Measurements from ENCODE around the gene IRF2BPL. TPM values are rescaled to one million over a fixed set of nuclear protein-coding genes. Genes with fewer than 3 reads are reported as not detected.

The IRF2BPL gene
- total and polyA plus RNA-seq, 9 of the 15 experiments (the other 6 are each of a cell fraction or from before 2014, with no cell fraction given): 0.52 to 21.6 (median 2.5) TPM

GRCh38 chr14:77053046-77053841 lies 24.7 kb upstream of the IRF2BPL start (continued):
- TF ChIP-seq, protein P1, sequence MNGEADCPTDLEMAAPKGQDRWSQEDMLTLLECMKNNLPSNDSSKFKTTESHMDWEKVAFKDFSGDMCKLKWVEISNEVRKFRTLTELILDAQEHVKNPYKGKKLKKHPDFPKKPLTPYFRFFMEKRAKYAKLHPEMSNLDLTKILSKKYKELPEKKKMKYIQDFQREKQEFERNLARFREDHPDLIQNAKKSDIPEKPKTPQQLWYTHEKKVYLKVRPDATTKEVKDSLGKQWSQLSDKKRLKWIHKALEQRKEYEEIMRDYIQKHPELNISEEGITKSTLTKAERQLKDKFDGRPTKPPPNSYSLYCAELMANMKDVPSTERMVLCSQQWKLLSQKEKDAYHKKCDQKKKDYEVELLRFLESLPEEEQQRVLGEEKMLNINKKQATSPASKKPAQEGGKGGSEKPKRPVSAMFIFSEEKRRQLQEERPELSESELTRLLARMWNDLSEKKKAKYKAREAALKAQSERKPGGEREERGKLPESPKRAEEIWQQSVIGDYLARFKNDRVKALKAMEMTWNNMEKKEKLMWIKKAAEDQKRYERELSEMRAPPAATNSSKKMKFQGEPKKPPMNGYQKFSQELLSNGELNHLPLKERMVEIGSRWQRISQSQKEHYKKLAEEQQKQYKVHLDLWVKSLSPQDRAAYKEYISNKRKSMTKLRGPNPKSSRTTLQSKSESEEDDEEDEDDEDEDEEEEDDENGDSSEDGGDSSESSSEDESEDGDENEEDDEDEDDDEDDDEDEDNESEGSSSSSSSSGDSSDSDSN (IDR thresholded peaks at IDR 0.05; ENCODE audit: borderline replicate concordance in 1 of 2, low read depth in 2 of 2, low read length in 2 of 2): no peak
- TF ChIP-seq ARID2 (IDR thresholded peaks at IDR 0.05) (peak; percentile 90), ZNF217 (CRISPR knock-in tag; IDR thresholded peaks at IDR 0.05) (no peak), NCOR1 (IDR thresholded peaks at IDR 0.05) (no peak), PCBP1 (IDR thresholded peaks at IDR 0.05; ENCODE audit: low read depth, low read length, poor library complexity, severe bottlenecking) (no peak), SMC3 (conservative IDR thresholded peaks at IDR 0.05; ENCODE audit: insufficient read depth, low read depth, low read length) (peak; percentile 85), RNF2 (IDR thresholded peaks at IDR 0.05) (no peak), ZNF592 (IDR thresholded peaks at IDR 0.05) (peak; percentile 38; the same call in 1 of the 2 replicates), THAP7 (CRISPR knock-in tag; IDR thresholded peaks at IDR 0.05) (no peak), MAZ (CRISPR knock-in tag; conservative IDR thresholded peaks at IDR 0.05 in 1 of 2, IDR thresholded peaks at IDR 0.05 in 1 of 2) (peak; percentile 19 to 81; a peak in 2 of 4 replicates), NEUROD1 (IDR thresholded peaks at IDR 0.05; ENCODE audit: borderline replicate concordance, low read depth, low read length, partially characterized antibody) (no peak), KLF13 (tag; IDR thresholded peaks at IDR 0.05; ENCODE audit: borderline replicate concordance, low read depth) (no peak)

All from K562 (cell line).